Stomach (tissue), 9 donors: ENCODE results near the gene DCAF11. TPM values are rescaled to one million over a fixed set of nuclear protein-coding genes. Genes with fewer than 3 reads are reported as not detected.

Experiments used
- DNase-seq, 2 donors: peaks; one replicate each; pipeline versions ENCODE4 v3.0.0 to v3.0.0-alpha.2; 2013 to 2019
- H3K27ac ChIP-seq, 5 donors: fragments of 200-600 bp in 4 of 5; sonication (generic) in 4 of 5; one replicate each; pipeline ENCODE4 v1.5.1; 2013 to 2019; ENCODE audit warnings: mild to moderate bottlenecking in 1 of 5, moderate library complexity in 1 of 5
- H3K27me3 ChIP-seq, 3 donors: fragments of 200-600 bp; sonication (generic); one replicate each; pipeline ENCODE4 v1.5.1; 2017 to 2019; ENCODE audit warnings: mixed run types in 1 of 3
- H3K36me3 ChIP-seq, 4 donors: fragments of 200-600 bp; sonication (generic); 1 replicate in 3 of 4; 2 replicates in 1 of 4; pipeline ENCODE4 v1.5.1; 2016 to 2019
- H3K4me1 ChIP-seq, 4 donors: fragments of 200-600 bp; sonication (generic); one replicate each; pipeline ENCODE4 v1.5.1; 2016 to 2019
- H3K4me3 ChIP-seq, 4 donors: fragments of 200-600 bp; sonication (generic) in 3 of 4; one replicate each; pipeline ENCODE4 v1.5.1; 2016 to 2019; ENCODE audit warnings: mild to moderate bottlenecking in 1 of 4
- H3K9me3 ChIP-seq, 4 donors: fragments of 200-600 bp; sonication (generic); one replicate each; pipeline ENCODE4 v1.5.1; 2016 to 2019
- CTCF ChIP-seq, 7 experiments: fragments of 450-650 bp in 4 of 7; fragments of 200-600 bp in 3 of 7; sonication (generic) in 3 of 7; IDR thresholded peaks; one replicate each; pipeline ENCODE4 v1.5.1; 2016 to 2019; ENCODE audit warnings: antibody characterized with exemption in 7 of 7, control low read depth in 2 of 7, mild to moderate bottlenecking in 1 of 7
- EP300 ChIP-seq: sonication (generic); formaldehyde crosslinking; IDR thresholded peaks from one replicate; pipeline ENCODE4 v1.6.1; 2017; ENCODE audit warnings: antibody characterized with exemption
- POLR2A ChIP-seq, 4 donors: fragments of 450-650 bp; IDR thresholded peaks; one replicate each; pipeline ENCODE4 v1.6.1; 2016; ENCODE audit warnings: antibody characterized with exemption in 4 of 4, control low read depth in 2 of 4, mild to moderate bottlenecking in 1 of 4, moderate library complexity in 1 of 4
- POLR2AphosphoS5 ChIP-seq, 3 donors: sonication (generic); formaldehyde crosslinking; IDR thresholded peaks; one replicate each; pipeline ENCODE4 v1.6.1; 2016; ENCODE audit warnings: antibody characterized with exemption in 3 of 3
- WGBS, 5 donors: extraction: QIAGEN DNeasy Blood & Tissue Kit in 3 of 5; methylation state at CpG; one replicate each; pipeline versions ENCODE4 v1.1.5 to v1.1.7; 2013 to 2018; 5-methylcytosine and 5-hydroxymethylcytosine counted together
- intact Hi-C: fragments of 100-400 bp; cut with DNase I; formaldehyde crosslinking; loops from one replicate; pipeline ENCODE4 v1.15.1; 2023; ENCODE audit warnings: low total_unique reads
- polyA plus RNA-seq, 3 donors: library from polyadenylated mRNA; stranded (reverse); fragments of 200-250 nt; gene quantifications; one replicate each; pipeline ENCODE4 v1.2.3, GENCODE V29; 2013
- total RNA-seq, 5 donors: library from RNA; depleted of rRNA; stranded (reverse); fragments of >200 nt; gene quantifications; one replicate each; pipeline versions ENCODE4 v1.1.0 to v1.2.3, GENCODE V29; 2014 to 2016
- donor health status: healthy with polysubstance abuse.
- donor health status: Bipolar disorder and iron deficiency.
- donor health status: healthy.

DCAF11 gene
- total and polyA plus RNA-seq, 8 donors = 27.7 to 396 (median 65.4) TPM

GRCh38 chr14:24146453-24146977 is 31.9 kb downstream of the DCAF11 start, which contains the start of gene PSME2:
PSME2 (minus strand) TSS chr14:24146610; CDS start chr14:24146581, 29 bp downstream.
- TF ChIP-seq POLR2A (IDR thresholded peaks at IDR 0.05) (no peak), POLR2AphosphoS5 (IDR thresholded peaks at IDR 0.05) (peak in 2 of 3 donors; percentile 70 to 72)
- Histone ChIP-seq H3K9me3 (no peaks in the 10 kb centered on the region), H3K36me3 (peaks cover 16 to 46% (median 43%) of the 10 kb centered on the region in 4 donors), H3K27ac (peak within 1 kb of the TSS; percentile 91 to 98 (median 97)), H3K4me3 (peak within 1 kb of the TSS; percentile 76 to 96 (median 88)), H3K4me1 (peaks cover 31 to 69% (median 55%) of the 10 kb centered on the region in 4 donors), H3K27me3 (no peaks in the 10 kb centered on the region)
- intact Hi-C loops = no loop called here
- peak; percentile 95 to 98 for DNase-seq
- 0 to 2% (median 1%) methylated on average over 24 to 25 of the region's 25 CpGs for WGBS, 5 donors

- TF ChIP-seq POLR2A (IDR thresholded peaks at IDR 0.05) = no peak
- peak; percentile 51 to 88 (median 56) for TF ChIP-seq POLR2AphosphoS5 (IDR thresholded peaks at IDR 0.05)
- intact Hi-C loops = no loop called here
- WGBS, 5 donors = 0 to 1% (median 0%) methylated on average over 38 to 57 of the region's 57 CpGs
Measured at GRCh38 chr14:24146978-24147760, 32.6 kb downstream of the DCAF11 start, which contains the start of gene RNF31. RNF31 (plus strand) TSS chr14:24147498; CDS start chr14:24147699, 201 bp downstream.

GRCh38 chr14:24147761-24148428 is 33.3 kb downstream of the DCAF11 start:
- intact Hi-C loops = no loop called here
- H3K36me3 ChIP-seq = peaks cover 22 to 59% (median 57%) of the 10 kb centered on the region in 4 donors
- peaks cover 25 to 57% (median 43%) of the 10 kb centered on the region in 4 donors for H3K4me1 ChIP-seq
- WGBS, 5 donors = 3 to 8% (median 5%) methylated on average over 18 to 29 of the region's 29 CpGs
- H3K9me3 ChIP-seq = no peaks in the 10 kb centered on the region
- peak overlapping the region; percentile 91 to 98 (median 97) for H3K27ac ChIP-seq
- DNase-seq = no peak
- H3K4me3 ChIP-seq = peak overlapping the region; percentile 76 to 96 (median 88)
- no peaks in the 10 kb centered on the region for H3K27me3 ChIP-seq
- TF ChIP-seq EP300 = no peak

More at GRCh38 chr14:24146978-24147760, 32.6 kb downstream of the DCAF11 start, which contains the start of gene RNF31:
- no peaks in the 10 kb centered on the region for H3K27me3 ChIP-seq
- peaks cover 22 to 53% (median 50%) of the 10 kb centered on the region in 4 donors for H3K36me3 ChIP-seq
- H3K27ac ChIP-seq = peak within 1 kb of the TSS; percentile 91 to 98 (median 97)
- peak within 1 kb of the TSS; percentile 76 to 96 (median 88) for H3K4me3 ChIP-seq
- H3K9me3 ChIP-seq = no peaks in the 10 kb centered on the region
- peaks cover 27 to 64% (median 50%) of the 10 kb centered on the region in 4 donors for H3K4me1 ChIP-seq
- peak; percentile 98 to 100 for DNase-seq

GRCh38 chr14:24149302-24149969 is 34.9 kb downstream of the DCAF11 start:
- WGBS, 5 donors = 93 to 97% (median 95%) methylated on average over 3 of the region's 3 CpGs
- Histone ChIP-seq H3K27ac (no peak overlapping the region), H3K27me3 (no peaks in the 10 kb centered on the region), H3K4me3 (no peak overlapping the region), H3K9me3 (no peaks in the 10 kb centered on the region), H3K36me3 (peaks cover 20 to 61% (median 58%) of the 10 kb centered on the region in 4 donors), H3K4me1 (peaks cover 25 to 49% (median 41%) of the 10 kb centered on the region in 4 donors)
- no peak for DNase-seq
- TF ChIP-seq EP300 = no peak
- no peak for TF ChIP-seq POLR2AphosphoS5 (IDR thresholded peaks at IDR 0.05)
- no peak for TF ChIP-seq POLR2A (IDR thresholded peaks at IDR 0.05)
- TF ChIP-seq CTCF (IDR thresholded peaks at IDR 0.05) = no peak
- intact Hi-C loops = no loop called here

- WGBS, 5 donors = 84 to 95% (median 93%) methylated on average over 5 to 9 of the region's 9 CpGs
- intact Hi-C loops = no loop called here
- Histone ChIP-seq H3K9me3 (no peaks in the 10 kb centered on the region), H3K4me3 (no peak overlapping the region), H3K4me1 (peaks cover 23 to 43% (median 36%) of the 10 kb centered on the region in 4 donors), H3K27me3 (no peaks in the 10 kb centered on the region), H3K27ac (no peak overlapping the region), H3K36me3 (peaks cover 26 to 67% (median 64%) of the 10 kb centered on the region in 4 donors)
- no peak for DNase-seq
- TF ChIP-seq POLR2AphosphoS5 (IDR thresholded peaks at IDR 0.05) = no peak
- no peak for TF ChIP-seq EP300
- TF ChIP-seq CTCF (IDR thresholded peaks at IDR 0.05) = no peak
- no peak for TF ChIP-seq POLR2A (IDR thresholded peaks at IDR 0.05)
Measured at GRCh38 chr14:24150061-24150460, 35.5 kb downstream of the DCAF11 start.
